Endothelial cell of umbilical vein (primary cell): ENCODE results near the gene GRIK3. TPM values are rescaled to one million over a fixed set of nuclear protein-coding genes. Genes with fewer than 3 reads are reported as not detected.

Experiments
- BruUV-seq: library from RNA; stranded (reverse); fragments of 400-500 nt; replicated peaks from 2 replicates; lab custom pipeline; 2021; lab: Mats Ljungman, UMichigan
- CTCF ChIA-PET: fragments of 300-600, 350-600 bp; sonication (Branson Sonifier 250); formaldehyde crosslinking; loops from one replicate; lab custom pipeline; 2021; ENCODE audit warnings: antibody characterized with exemption, inconsistent platforms; lab: Charles Lee
- POLR2A ChIA-PET: fragments of 300-600, 350-600 bp; sonication (Branson Sonifier 250); formaldehyde crosslinking; loops from one replicate; lab custom pipeline; 2021; ENCODE audit warnings: antibody characterized with exemption, inconsistent platforms; lab: Charles Lee
- DNase-seq: peaks from one replicate; pipeline ENCODE4 v3.0.0-alpha.2; 2011; ENCODE audit warnings: low read depth, low spot score
- FAIRE-seq: peaks from 2 replicates; lab custom pipeline; 2011; peaks lifted over from hg19 to GRCh38; lab: Jason Lieb, UNC
- H2AFZ ChIP-seq: 2 replicates; pipeline ENCODE4 v1.6.0; 2012; ENCODE audit warnings: low read depth, low read length, control low read depth, inconsistent platforms
- H3K27ac ChIP-seq: 2 replicates; pipeline ENCODE4 v1.5.1; 2011; ENCODE audit warnings: low read depth, mild to moderate bottlenecking, control low read depth, low read length, moderate library complexity; ENCODE audit not compliant: insufficient read depth
- H3K27me3 ChIP-seq, 2 experiments: 2 replicates each; pipeline versions ENCODE4 v1.6.0 to v1.6.1; 2011; ENCODE audit warnings: low read length in 2 of 2, mixed read lengths in 1 of 2; ENCODE audit not compliant: control insufficient read depth in 2 of 2, insufficient read depth in 2 of 2
- H3K36me3 ChIP-seq, 2 experiments: 2 replicates in 1 of 2; 3 replicates in 1 of 2; pipeline ENCODE4 v1.5.1; 2011; ENCODE audit warnings: low read length in 2 of 2, mild to moderate bottlenecking in 1 of 2, moderate library complexity in 1 of 2; ENCODE audit not compliant: control insufficient read depth in 2 of 2, insufficient read depth in 2 of 2; ENCODE audit errors: extremely low read depth in 1 of 2
- H3K4me1 ChIP-seq: 3 replicates; pipeline ENCODE4 v1.5.1; 2011; ENCODE audit warnings: mild to moderate bottlenecking, low read length; ENCODE audit not compliant: control insufficient read depth, insufficient read depth; ENCODE audit errors: extremely low read depth
- H3K4me2 ChIP-seq: 2 replicates; pipeline ENCODE4 v1.6.1; 2011; ENCODE audit warnings: low read length, control low read depth, mixed read lengths; ENCODE audit not compliant: insufficient read depth
- H3K4me3 ChIP-seq, 3 experiments: fragments of 200-600 bp in 1 of 3; sonication (generic), shearing (Covaris generic) in 1 of 3; replicated peaks in 1 of 3; 2 replicates each; pipeline ENCODE4 v1.5.1; 2011 to 2016; ENCODE audit warnings: control low read depth in 3 of 3, low read length in 3 of 3, mild to moderate bottlenecking in 2 of 3, inconsistent platforms in 1 of 3, low read depth in 1 of 3, moderate library complexity in 1 of 3; ENCODE audit not compliant: insufficient read depth in 1 of 3
- H3K79me2 ChIP-seq: 2 replicates; pipeline ENCODE4 v1.6.0; 2012; ENCODE audit warnings: low read length, inconsistent platforms; ENCODE audit not compliant: control insufficient read depth, insufficient read depth
- H3K9ac ChIP-seq: replicated peaks from 2 replicates; pipeline ENCODE3; 2011; ENCODE audit warnings: low read length, control low read depth; ENCODE audit not compliant: insufficient read depth; ENCODE audit errors: extremely low read depth
- H3K9me1 ChIP-seq: replicated peaks from 3 replicates; pipeline ENCODE4 v1.6.0; 2011; ENCODE audit warnings: mild to moderate bottlenecking, low read length; ENCODE audit not compliant: control insufficient read depth, insufficient read depth; ENCODE audit errors: extremely low read depth
- H3K9me3 ChIP-seq: replicated peaks from 2 replicates; pipeline ENCODE4 v1.5.1; 2012; ENCODE audit warnings: low read length, inconsistent platforms; ENCODE audit not compliant: control insufficient read depth, insufficient read depth
- H4K20me1 ChIP-seq: replicated peaks from 2 replicates; pipeline ENCODE3; 2011; ENCODE audit warnings: mild to moderate bottlenecking, low read length; ENCODE audit not compliant: control insufficient read depth, insufficient read depth; ENCODE audit errors: extremely low read depth
- CTCF ChIP-seq, 2 donors: IDR thresholded peaks; 1 replicate in 1 of 2; 2 replicates in 1 of 2; pipeline ENCODE4 v1.5.1; 2011; ENCODE audit warnings: low read length in 2 of 2, mild to moderate bottlenecking in 2 of 2, moderate library complexity in 2 of 2, control low read depth in 1 of 2, inconsistent platforms in 1 of 2, low read depth in 1 of 2; ENCODE audit not compliant: insufficient read depth in 1 of 2; ENCODE audit errors: extremely low read depth in 1 of 2
- EZH2 ChIP-seq: IDR thresholded peaks from 2 replicates; pipeline ENCODE4 v1.6.1; 2012; ENCODE audit warnings: borderline replicate concordance, low read depth, mild to moderate bottlenecking, moderate library complexity, low read length, inconsistent platforms; ENCODE audit not compliant: severe bottlenecking
- FOS ChIP-seq: IDR thresholded peaks from 2 replicates; pipeline ENCODE4 v1.6.1; 2011; ENCODE audit warnings: mild to moderate bottlenecking, low read length, moderate library complexity, borderline replicate concordance; ENCODE audit not compliant: insufficient read depth
- GATA2 ChIP-seq: IDR thresholded peaks from 2 replicates; pipeline ENCODE4 v1.7.0; 2011; ENCODE audit warnings: low read depth, mild to moderate bottlenecking, moderate library complexity, mixed read lengths, low read length; ENCODE audit not compliant: insufficient read length, insufficient read depth
- JUN ChIP-seq: IDR thresholded peaks from 2 replicates; pipeline ENCODE4 v1.6.1; 2011; ENCODE audit warnings: borderline replicate concordance, low read depth; ENCODE audit not compliant: insufficient read length, insufficient read depth
- MYC ChIP-seq: IDR thresholded peaks from one replicate; pipeline ENCODE4 v1.6.1; 2011; ENCODE audit warnings: mild to moderate bottlenecking, low read depth, low read length
- POLR2A ChIP-seq: IDR thresholded peaks from 2 replicates; pipeline ENCODE4 v1.6.1; 2012; ENCODE audit warnings: low read depth, mild to moderate bottlenecking, control low read depth, low read length
- POLR2AphosphoS5 ChIP-seq: IDR thresholded peaks from 2 replicates; pipeline ENCODE4 v1.6.1; 2012; ENCODE audit warnings: low read depth, mild to moderate bottlenecking, control low read depth, low read length, moderate library complexity; ENCODE audit not compliant: insufficient read depth
- dilution Hi-C: fragments of 300-500 bp; cut with MboI; formaldehyde crosslinking; loops from one replicate; pipeline ENCODE4 v1.15.0; 2019; ENCODE audit warnings: low sequenced_read_pairs; ENCODE audit not compliant: extremely low pct_ligation_motif_present
- intact Hi-C: fragments of 100-400 bp; cut with micrococcal nuclease; formaldehyde crosslinking; loops from one replicate; pipeline ENCODE4 v1.10.0; 2022
- polyA plus RNA-seq, 4 experiments: library from polyadenylated mRNA; depleted of rRNA in 3 of 4; stranded (reverse) in 3 of 4; unstranded in 1 of 4; fragments of >200 nt; gene quantifications; 2 replicates each; pipeline versions ENCODE4 v1.2.1 to v1.2.3, GENCODE V29; 2011 to 2012; ENCODE audit warnings: missing spikeins in 1 of 4
- total RNA-seq: library from RNA; stranded (reverse); gene quantifications from 2 replicates; pipeline ENCODE4 v1.2.3, GENCODE V29; 2021
- TF ChIP-seq, protein P1 (sequence below): IDR thresholded peaks from 2 replicates; pipeline ENCODE4 v1.6.1; 2011; ENCODE audit not compliant: insufficient read depth, insufficient read length

Gene GRIK3
- total and polyA plus RNA-seq, 2 donors (not counting 3 experiments of a cell fraction or from before 2014, with no cell fraction given): not detected

GRCh38 chr1:36762174-36762573 lies 272.1 kb downstream of the GRIK3 start:
- dilution Hi-C loops (no loop called here), intact Hi-C loops (no loop called here)
- no peak for TF ChIP-seq GATA2
- TF ChIP-seq POLR2AphosphoS5: no peak
- TF ChIP-seq POLR2A: no peak
- no peak for TF ChIP-seq EZH2
- TF ChIP-seq, protein P1, sequence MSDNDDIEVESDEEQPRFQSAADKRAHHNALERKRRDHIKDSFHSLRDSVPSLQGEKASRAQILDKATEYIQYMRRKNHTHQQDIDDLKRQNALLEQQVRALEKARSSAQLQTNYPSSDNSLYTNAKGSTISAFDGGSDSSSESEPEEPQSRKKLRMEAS: no peak
- no peak for TF ChIP-seq MYC
- no peak for TF ChIP-seq FOS
- no peak for TF ChIP-seq CTCF (IDR thresholded peaks at IDR 0.05; ENCODE audit: extremely low read depth in 1 of 2, insufficient read depth in 1 of 2, low read depth in 1 of 2, low read length in 2 of 2)
- TF ChIP-seq JUN: no peak
- no peak for FAIRE-seq
- Histone ChIP-seq H4K20me1 (no peaks in the 10 kb centered on the region), H3K27me3 (no peaks in the 10 kb centered on the region), H3K4me3 (no peak overlapping the region), H3K4me1 (peaks cover 13% of the 10 kb centered on the region), H3K36me3 (no peaks in the 10 kb centered on the region), H3K9me1 (no peaks in the 10 kb centered on the region), H3K4me2 (no peak overlapping the region), H3K27ac (no peak overlapping the region), H3K9ac (no peak overlapping the region), H2AFZ (no peak overlapping the region), H3K9me3 (no peaks in the 10 kb centered on the region), H3K79me2 (no peaks in the 10 kb centered on the region)
- ChIA-PET CTCF (no interaction called here), POLR2A (no interaction called here)
- no TSS peak for BruUV-seq
- no peak for DNase-seq
